Urinary bladder (tissue), 4 donors: Measurements from ENCODE around the gene ZBTB46. TPM values are rescaled to one million over a fixed set of nuclear protein-coding genes. Genes with fewer than 3 reads are reported as not detected.

ENCODE experiments used
- DNase-seq: peaks from one replicate; pipeline ENCODE4 v3.0.0-alpha.2; 2015; ENCODE audit errors: extremely low spot score
- H3K27ac ChIP-seq: one replicate; pipeline ENCODE4 v1.5.1; 2013; ENCODE audit warnings: low read depth, mild to moderate bottlenecking, moderate library complexity
- H3K36me3 ChIP-seq: one replicate; pipeline ENCODE4 v1.6.1; 2013; ENCODE audit warnings: mild to moderate bottlenecking, moderate library complexity; ENCODE audit not compliant: insufficient read depth
- H3K4me1 ChIP-seq: one replicate; pipeline ENCODE4 v1.6.1; 2013; ENCODE audit warnings: mild to moderate bottlenecking, moderate library complexity; ENCODE audit not compliant: insufficient read depth
- H3K4me3 ChIP-seq: one replicate; pipeline ENCODE4 v1.5.1; 2013; ENCODE audit warnings: low read depth, low read length
- WGBS: extraction: QIAGEN DNeasy Blood & Tissue Kit; methylation state at CpG from one replicate; pipeline ENCODE4 v1.1.7; 2013; 5-methylcytosine and 5-hydroxymethylcytosine counted together
- polyA plus RNA-seq: library from polyadenylated mRNA; stranded (reverse); fragments of 200-250 nt; gene quantifications from one replicate; pipeline ENCODE4 v1.2.3, GENCODE V29; 2013
- total RNA-seq: library from RNA; depleted of rRNA; stranded (reverse); fragments of >200 nt; gene quantifications from one replicate; pipeline ENCODE4 v1.2.3, GENCODE V29; 2014
- donor health status: healthy with polysubstance abuse.
- donor health status: healthy.

ZBTB46 gene
- total and polyA plus RNA-seq, 2 donors: 6.7 to 10.6 TPM

- no peak overlapping the region for H3K27ac ChIP-seq
- WGBS: 51% methylated on average over 8 of the region's 8 CpGs
Observed at GRCh38 chr20:63837479-63837878, 6.4 kb upstream of the ZBTB46 start.

DNA sequence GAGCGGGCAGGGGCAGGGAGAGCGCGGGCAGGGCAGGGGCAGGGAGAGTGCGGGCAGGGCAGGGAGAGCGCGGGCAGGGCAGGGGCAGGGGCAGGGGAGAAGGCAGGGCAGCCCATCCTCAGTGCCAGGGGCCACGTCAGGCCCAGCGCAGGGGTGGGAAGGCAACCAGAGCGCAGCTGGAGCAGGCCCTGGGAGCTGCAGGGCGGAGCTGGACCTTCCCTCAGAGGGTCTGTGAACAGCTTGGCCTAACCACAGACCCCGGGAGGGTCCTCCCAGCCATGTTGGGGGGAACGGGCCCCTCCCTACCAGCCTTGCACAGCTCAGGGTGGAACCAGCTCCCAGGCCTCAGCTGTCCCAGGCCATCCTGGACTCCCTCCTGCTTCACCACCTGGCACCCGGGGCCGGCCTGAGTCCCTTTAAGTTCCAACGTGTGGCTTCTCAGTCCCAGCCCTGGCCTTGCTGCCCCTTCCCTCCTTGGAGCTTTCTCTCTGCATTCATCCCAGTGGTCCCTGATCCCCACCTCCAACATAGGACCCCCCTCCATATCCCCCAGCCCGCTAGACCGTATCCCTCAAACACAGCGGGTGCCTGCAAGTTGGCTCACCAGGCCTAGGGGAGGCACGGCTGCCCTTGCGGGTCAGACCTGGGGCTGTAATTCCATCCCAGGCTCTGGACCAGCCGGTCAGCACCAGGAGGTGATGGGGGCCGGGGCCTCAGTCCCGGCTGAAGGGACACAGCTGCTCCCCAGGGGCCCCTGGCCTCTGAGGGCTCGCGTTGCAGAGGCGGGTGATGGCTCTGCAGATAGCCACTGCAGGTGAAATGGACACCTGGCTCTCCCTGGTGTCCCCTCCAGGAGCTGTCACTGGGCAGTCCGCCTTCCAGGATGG lies 5.6 kb upstream of the ZBTB46 start:
- no peak for DNase-seq
- Histone ChIP-seq H3K4me3 (no peak overlapping the region), H3K36me3 (no peaks in the 10 kb centered on the region), H3K27ac (no peak overlapping the region), H3K4me1 (no peaks in the 10 kb centered on the region)
- WGBS: 81% methylated on average over 27 of the region's 27 CpGs

More at GRCh38 chr20:63837479-63837878, 6.4 kb upstream of the ZBTB46 start:
- no peaks in the 10 kb centered on the region for H3K36me3 ChIP-seq
- H3K4me1 ChIP-seq: no peaks in the 10 kb centered on the region
- no peak overlapping the region for H3K4me3 ChIP-seq
- DNase-seq: no peak

DNA sequence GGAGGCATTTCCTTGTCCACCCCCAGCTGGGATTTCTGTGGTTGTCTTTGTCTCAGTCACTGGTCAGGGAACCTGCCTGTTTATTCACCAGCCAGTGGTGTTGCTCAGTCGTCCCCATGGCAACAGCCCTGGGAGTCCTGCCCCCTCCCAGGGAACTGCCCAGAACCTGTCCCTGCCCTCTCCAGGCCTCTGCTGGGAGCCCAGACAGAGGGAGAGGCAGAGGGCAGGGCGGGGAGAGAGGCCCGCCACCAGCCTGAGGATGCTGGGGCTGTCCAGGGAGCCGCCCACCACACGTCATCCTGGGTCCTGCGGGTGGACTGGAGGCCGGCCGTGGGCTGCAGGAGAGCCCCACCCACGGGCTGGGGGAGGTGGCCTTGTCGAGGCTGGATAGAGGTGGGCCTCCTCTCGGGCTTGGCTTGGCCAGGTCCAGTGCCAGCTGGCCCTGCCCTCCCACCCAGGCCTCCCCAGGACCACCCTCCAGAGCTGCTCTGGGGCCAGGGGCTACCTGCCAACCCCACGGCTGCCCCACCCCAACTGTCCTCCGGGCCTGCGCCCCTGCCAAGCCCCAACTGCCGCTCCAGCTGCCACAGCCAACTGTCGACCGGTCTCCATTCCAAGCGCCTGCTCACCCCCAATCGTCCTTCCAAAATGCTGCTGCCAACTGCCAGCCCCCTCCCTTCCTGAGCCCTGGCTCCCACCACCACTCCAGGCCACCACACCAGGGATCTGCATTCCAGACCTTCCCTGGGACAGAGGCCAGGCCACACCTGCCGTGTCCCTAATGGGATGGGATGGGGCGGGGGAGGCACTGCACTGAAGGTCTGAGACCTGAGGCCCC lies 4.2 kb upstream of the ZBTB46 start:
- Histone ChIP-seq H3K4me3 (no peak overlapping the region), H3K4me1 (no peaks in the 10 kb centered on the region), H3K36me3 (no peaks in the 10 kb centered on the region), H3K27ac (peak overlapping the region; percentile 38)
- 29% methylated on average over 21 of the region's 21 CpGs for WGBS
- peak; percentile 78 for DNase-seq

- WGBS: 87% methylated on average over 9 of the region's 9 CpGs
- Histone ChIP-seq H3K4me3 (no peak overlapping the region), H3K4me1 (no peaks in the 10 kb centered on the region), H3K27ac (no peak overlapping the region), H3K36me3 (no peaks in the 10 kb centered on the region)
- DNase-seq: no peak
Observed at GRCh38 chr20:63834491-63834880, 3.4 kb upstream of the ZBTB46 start.

- DNase-seq: no peak
- H3K36me3 ChIP-seq: no peaks in the 10 kb centered on the region
- H3K27ac ChIP-seq: no peak overlapping the region
- no peaks in the 10 kb centered on the region for H3K4me1 ChIP-seq
- 70% methylated on average over 20 of the region's 20 CpGs for WGBS
- H3K4me3 ChIP-seq: no peak overlapping the region
Observed at GRCh38 chr20:63833776-63834490, 2.9 kb upstream of the ZBTB46 start.

DNA sequence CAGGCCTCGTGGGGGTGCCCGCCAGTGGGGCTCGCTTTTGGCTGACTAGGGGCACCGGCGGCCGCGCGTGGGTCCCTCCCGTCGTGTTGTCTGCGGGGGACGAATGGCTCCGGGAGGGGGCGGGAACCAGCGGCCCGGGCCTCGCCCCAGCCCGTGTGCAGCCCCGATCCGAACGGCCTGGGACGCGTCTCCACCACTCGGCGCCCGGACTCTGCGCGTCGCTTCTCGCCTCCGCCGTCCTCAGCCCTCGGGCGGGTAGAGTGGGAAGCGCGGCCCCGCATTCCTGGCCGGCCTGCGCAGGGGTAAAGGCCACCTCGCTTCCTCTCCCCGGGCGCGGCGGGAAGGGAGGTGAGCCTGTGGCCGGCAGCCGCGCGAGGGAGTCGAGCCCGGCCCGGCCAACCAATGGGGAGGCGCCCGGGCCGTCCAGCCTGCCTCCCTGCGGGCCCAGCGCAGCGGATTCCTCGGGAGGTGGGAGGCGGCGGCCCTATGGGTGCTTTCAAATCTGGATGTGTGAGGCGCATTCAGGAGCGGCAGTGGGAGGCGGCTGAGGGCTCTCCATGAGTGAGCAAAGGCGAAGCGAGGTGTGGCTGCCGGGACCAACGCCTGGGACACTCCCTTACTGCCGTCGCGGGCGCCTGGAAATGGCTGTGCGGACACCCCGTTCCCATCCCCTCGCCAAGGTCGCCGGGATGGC lies 1.1 kb upstream of the ZBTB46 start:
- Histone ChIP-seq H3K4me3 (peak overlapping the region; percentile 85), H3K36me3 (no peaks in the 10 kb centered on the region), H3K27ac (peak overlapping the region; percentile 48), H3K4me1 (no peaks in the 10 kb centered on the region)
- WGBS: 14% methylated on average over 76 of the region's 76 CpGs
- DNase-seq: no peak

- under 1% methylated on average over 55 of the region's 55 CpGs for WGBS
- DNase-seq: no peak
- H3K27ac ChIP-seq: peak overlapping the region; percentile 48
- H3K4me1 ChIP-seq: no peaks in the 10 kb centered on the region
- H3K36me3 ChIP-seq: no peaks in the 10 kb centered on the region
- H3K4me3 ChIP-seq: peak overlapping the region; percentile 85
Observed at GRCh38 chr20:63831646-63831992, 555 bp upstream of the ZBTB46 start.

DNA sequence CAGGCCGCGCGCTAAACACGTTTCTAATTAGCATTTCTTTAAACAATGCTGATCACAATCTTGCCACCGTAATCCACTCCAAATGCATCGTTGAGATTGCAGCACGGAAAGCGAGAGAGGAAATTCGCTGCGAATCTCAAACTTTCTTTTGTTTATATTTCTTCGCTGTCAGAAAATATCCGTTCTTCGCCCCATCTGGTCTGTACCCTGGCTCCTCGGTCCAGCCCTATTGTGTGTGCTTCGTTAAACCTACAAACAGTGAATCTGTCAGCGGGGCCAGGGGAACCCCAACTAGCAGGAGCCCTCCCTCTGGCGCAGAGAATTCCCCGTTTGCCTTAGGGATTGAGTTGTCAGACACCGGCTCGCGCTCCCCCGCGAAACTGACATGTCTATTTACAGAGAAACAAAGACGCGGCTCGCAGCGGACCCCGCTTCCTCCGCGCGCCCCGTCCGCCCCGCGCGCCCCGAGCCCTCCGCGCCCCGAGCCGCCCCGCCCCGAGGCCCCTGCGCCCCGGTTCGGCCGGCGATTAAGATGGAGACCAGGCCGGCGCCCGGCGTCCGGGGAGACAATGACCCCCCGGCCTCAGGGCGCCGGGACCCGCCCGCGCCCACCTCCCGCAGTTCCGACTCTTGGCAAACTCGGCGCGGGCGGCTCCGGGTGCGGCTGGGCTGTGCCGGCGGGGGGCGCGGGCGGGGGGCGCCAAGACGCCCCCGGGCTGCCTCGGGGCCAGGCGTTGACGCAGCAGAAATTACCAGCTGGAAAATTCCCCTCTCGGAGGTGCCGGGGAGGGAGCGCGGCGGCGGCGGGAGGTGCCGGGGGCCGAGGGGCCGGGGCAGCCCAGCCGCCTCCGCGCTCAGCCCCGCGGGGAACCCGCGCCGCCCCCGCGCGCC lies 874 bp downstream of the ZBTB46 start:
- under 1% methylated on average over 99 of the region's 99 CpGs for WGBS
- Histone ChIP-seq H3K4me1 (no peaks in the 10 kb centered on the region), H3K4me3 (peak overlapping the region; percentile 85), H3K36me3 (no peaks in the 10 kb centered on the region), H3K27ac (no peak overlapping the region)
- no peak for DNase-seq

GRCh38 chr20:63829603-63829944 lies 1.5 kb downstream of the ZBTB46 start:
- Histone ChIP-seq H3K36me3 (no peaks in the 10 kb centered on the region), H3K27ac (no peak overlapping the region), H3K4me1 (no peaks in the 10 kb centered on the region), H3K4me3 (peak overlapping the region; percentile 85)
- WGBS: 19% methylated on average over 10 of the region's 10 CpGs
- DNase-seq: no peak

GRCh38 chr20:63828951-63829350 lies 2.1 kb downstream of the ZBTB46 start:
- WGBS: 75% methylated on average over 10 of the region's 10 CpGs
- Histone ChIP-seq H3K27ac (no peak overlapping the region), H3K4me1 (no peaks in the 10 kb centered on the region), H3K4me3 (no peak overlapping the region), H3K36me3 (no peaks in the 10 kb centered on the region)
- DNase-seq: no peak

DNA sequence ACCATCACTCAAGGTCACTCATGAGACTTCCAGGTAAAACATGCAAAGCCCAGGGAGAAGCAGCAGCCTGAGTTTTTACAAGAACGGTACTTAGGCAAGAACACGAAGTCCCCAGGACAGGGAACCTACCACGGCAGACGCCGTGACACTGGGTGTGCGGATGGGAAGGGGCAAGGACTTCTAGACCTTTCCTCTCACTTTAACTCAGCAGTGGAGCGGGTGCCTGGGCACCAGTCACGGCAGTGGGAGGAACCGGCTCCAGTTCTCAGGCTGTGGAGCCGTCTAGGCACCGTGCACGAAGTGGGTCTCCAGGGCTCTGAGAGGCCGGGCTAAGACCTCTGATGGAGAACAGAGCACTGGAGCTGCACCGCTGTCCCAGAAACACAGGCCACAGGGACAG lies 2.5 kb downstream of the ZBTB46 start:
- Histone ChIP-seq H3K4me1 (no peaks in the 10 kb centered on the region), H3K4me3 (no peak overlapping the region), H3K27ac (no peak overlapping the region), H3K36me3 (no peaks in the 10 kb centered on the region)
- no peak for DNase-seq
- WGBS: 76% methylated on average over 14 of the region's 14 CpGs

DNA sequence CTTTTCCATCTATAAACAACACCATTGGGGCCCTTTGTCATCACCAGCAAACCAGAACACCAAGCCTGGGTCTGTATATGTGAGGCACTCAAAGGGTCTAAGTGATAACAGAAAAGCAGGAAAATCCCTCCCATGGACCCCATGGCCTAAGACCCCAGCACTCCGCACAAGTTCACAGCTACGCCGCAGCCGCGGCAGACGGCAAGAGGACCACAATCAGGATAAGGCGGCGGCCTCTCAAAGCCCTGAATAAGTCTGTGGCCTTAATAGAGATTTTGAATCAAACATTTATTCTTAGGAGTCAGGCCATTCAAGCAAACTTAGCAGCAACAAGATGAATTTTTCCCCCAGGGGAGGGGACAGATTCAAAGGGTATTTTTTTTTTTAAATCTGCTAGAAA lies 2.9 kb downstream of the ZBTB46 start:
- H3K4me1 ChIP-seq: no peaks in the 10 kb centered on the region
- H3K27ac ChIP-seq: no peak overlapping the region
- WGBS: 96% methylated on average over 8 of the region's 8 CpGs
- no peaks in the 10 kb centered on the region for H3K36me3 ChIP-seq
- H3K4me3 ChIP-seq: no peak overlapping the region
- no peak for DNase-seq
